H9 (cell line): ENCODE data around the gene GASK1B. TPM values are rescaled to one million over a fixed set of nuclear protein-coding genes. Genes with fewer than 3 reads are reported as not detected.

Source experiments
- DNase-seq: peaks from one replicate; pipeline ENCODE4 v3.0.0-alpha.2; 2017
- H2AFZ ChIP-seq: one replicate; pipeline ENCODE4 v1.6.1; 2013; ENCODE audit warnings: mild to moderate bottlenecking, low read length, control low read depth, moderate library complexity
- H2AK5ac ChIP-seq: 2 replicates; pipeline ENCODE4 v1.6.1; 2013; ENCODE audit warnings: low read length, control low read depth, mixed read lengths; ENCODE audit not compliant: insufficient read length
- H2BK120ac ChIP-seq: one replicate; pipeline ENCODE4 v1.6.1; 2013; ENCODE audit warnings: low read depth, mild to moderate bottlenecking, low read length, control low read depth, inconsistent platforms; ENCODE audit not compliant: poor library complexity, severe bottlenecking
- H2BK12ac ChIP-seq: 2 replicates; pipeline ENCODE4 v1.6.1; 2013; ENCODE audit warnings: low read length, control low read depth, mixed read lengths, low read depth; ENCODE audit not compliant: insufficient read length
- H2BK15ac ChIP-seq: 2 replicates; pipeline ENCODE4 v1.6.1; 2013; ENCODE audit warnings: low read depth, low read length, control low read depth
- H2BK20ac ChIP-seq: one replicate; pipeline ENCODE4 v1.6.1; 2013; ENCODE audit warnings: low read depth, mild to moderate bottlenecking, low read length, control low read depth, inconsistent platforms; ENCODE audit not compliant: poor library complexity, severe bottlenecking
- H2BK5ac ChIP-seq: 2 replicates; pipeline ENCODE4 v1.6.1; 2013; ENCODE audit warnings: low read length, control low read depth, mixed read lengths; ENCODE audit not compliant: insufficient read length
- H3K14ac ChIP-seq: 2 replicates; pipeline ENCODE4 v1.6.1; 2013; ENCODE audit warnings: low read length, control low read depth; ENCODE audit not compliant: insufficient read depth
- H3K18ac ChIP-seq: 2 replicates; pipeline ENCODE4 v1.6.1; 2013; ENCODE audit warnings: low read depth, mild to moderate bottlenecking, mixed read lengths, low read length, control low read depth; ENCODE audit not compliant: insufficient read length
- H3K23ac ChIP-seq: 2 replicates; pipeline ENCODE4 v1.6.1; 2013; ENCODE audit warnings: low read length, control low read depth, mixed read lengths, low read depth; ENCODE audit not compliant: insufficient read length
- H3K23me2 ChIP-seq: 2 replicates; pipeline ENCODE4 v1.6.1; 2013; ENCODE audit warnings: low read depth, mild to moderate bottlenecking, mixed read lengths, low read length, control low read depth; ENCODE audit not compliant: insufficient read length, poor library complexity, severe bottlenecking
- H3K27ac ChIP-seq: 2 replicates; pipeline ENCODE4 v1.5.1; 2013; ENCODE audit warnings: low read length, control low read depth, mixed read lengths, low read depth; ENCODE audit not compliant: insufficient read length
- H3K27me3 ChIP-seq: 2 replicates; pipeline ENCODE4 v1.6.1; 2013; ENCODE audit warnings: low read length, control low read depth, inconsistent platforms; ENCODE audit not compliant: insufficient read depth
- H3K4ac ChIP-seq: 2 replicates; pipeline ENCODE4 v1.6.1; 2013; ENCODE audit warnings: low read depth, mild to moderate bottlenecking, control low read depth, inconsistent platforms, low read length, moderate library complexity
- H3K4me1 ChIP-seq: 2 replicates; pipeline ENCODE4 v1.6.1; 2013; ENCODE audit warnings: low read length, control low read depth, inconsistent platforms; ENCODE audit not compliant: insufficient read depth
- H3K4me2 ChIP-seq: 2 replicates; pipeline ENCODE4 v1.6.1; 2013; ENCODE audit warnings: low read length, control low read depth, mixed read lengths; ENCODE audit not compliant: insufficient read length, insufficient read depth
- H3K56ac ChIP-seq: 2 replicates; pipeline ENCODE4 v1.6.1; 2013; ENCODE audit warnings: low read depth, mild to moderate bottlenecking, mixed read lengths, low read length, control low read depth; ENCODE audit not compliant: insufficient read length
- H3K79me1 ChIP-seq: 2 replicates; pipeline ENCODE4 v1.6.1; 2013; ENCODE audit warnings: low read depth, mild to moderate bottlenecking, moderate library complexity, low read length, control low read depth, inconsistent platforms; ENCODE audit not compliant: insufficient read depth, poor library complexity, severe bottlenecking
- H3K79me2 ChIP-seq: 2 replicates; pipeline ENCODE4 v1.6.1; 2013; ENCODE audit warnings: low read length, control low read depth, inconsistent platforms; ENCODE audit not compliant: insufficient read depth
- H3K9ac ChIP-seq: 2 replicates; pipeline ENCODE4 v1.6.1; 2013; ENCODE audit warnings: low read length, control low read depth, mixed read lengths; ENCODE audit not compliant: insufficient read length; ENCODE audit errors: extremely low read depth
- H3K9me3 ChIP-seq: one replicate; pipeline ENCODE4 v1.6.1; 2013; ENCODE audit warnings: low read depth, low read length, inconsistent platforms; ENCODE audit not compliant: control insufficient read depth
- H3T11ph ChIP-seq: one replicate; pipeline ENCODE4 v1.6.1; 2013; ENCODE audit warnings: mild to moderate bottlenecking, low read length, control low read depth, inconsistent platforms
- H4K20me1 ChIP-seq: one replicate; pipeline ENCODE4 v1.6.1; 2013; ENCODE audit not compliant: control insufficient read depth, insufficient read length, insufficient read depth
- H4K5ac ChIP-seq: 2 replicates; pipeline ENCODE4 v1.6.1; 2013; ENCODE audit warnings: low read depth, mild to moderate bottlenecking, mixed read lengths, low read length, control low read depth; ENCODE audit not compliant: insufficient read length
- H4K8ac ChIP-seq: replicated peaks from 2 replicates; pipeline ENCODE4 v1.6.1; 2013; ENCODE audit warnings: low read length, control low read depth, mixed read lengths, low read depth; ENCODE audit not compliant: insufficient read length
- H4K91ac ChIP-seq: 2 replicates; pipeline ENCODE4 v1.6.1; 2013; ENCODE audit warnings: low read depth, mild to moderate bottlenecking, moderate library complexity, mixed read lengths, low read length, control low read depth; ENCODE audit not compliant: insufficient read length
- H3K27ac Mint-ChIP-seq, 3 experiments: 2 replicates in 2 of 3; 3 replicates in 1 of 3; pipeline ENCODE4 v1.8.0; 2020 to 2021; ENCODE audit warnings: mixed read lengths in 3 of 3, mild to moderate bottlenecking in 1 of 3, moderate library complexity in 1 of 3
- H3K27me3 Mint-ChIP-seq: 2 replicates; pipeline ENCODE4 v1.8.0; 2021; ENCODE audit warnings: low read depth, mild to moderate bottlenecking, moderate library complexity, mixed read lengths
- H3K36me3 Mint-ChIP-seq, 3 experiments: 2 replicates in 2 of 3; 3 replicates in 1 of 3; pipeline ENCODE4 v1.8.0; 2020 to 2021; ENCODE audit warnings: low read depth in 3 of 3, mixed read lengths in 3 of 3; ENCODE audit not compliant: insufficient read depth in 1 of 3
- H3K4me1 Mint-ChIP-seq, 2 experiments: 2 replicates each; pipeline ENCODE4 v1.8.0; 2020; ENCODE audit warnings: mixed read lengths in 2 of 2
- H3K4me3 Mint-ChIP-seq, 2 experiments: 2 replicates in 1 of 2; 3 replicates in 1 of 2; pipeline ENCODE4 v1.8.0; 2020 to 2021; ENCODE audit warnings: mild to moderate bottlenecking in 2 of 2, mixed read lengths in 2 of 2, moderate library complexity in 1 of 2
- H3K9me3 Mint-ChIP-seq, 2 experiments: 2 replicates in 1 of 2; 3 replicates in 1 of 2; pipeline ENCODE4 v1.8.0; 2020; ENCODE audit warnings: mild to moderate bottlenecking in 2 of 2, mixed read lengths in 2 of 2, moderate library complexity in 1 of 2
- WGBS: extraction: QIAGEN DNeasy Blood & Tissue Kit; methylation state at CpG from one replicate; pipeline ENCODE4 v1.1.7; 2013; ENCODE audit warnings: missing lambda C conversion rate, low lambda C conversion rate, mixed read lengths; ENCODE audit not compliant: insufficient read length; ENCODE audit errors: extremely low coverage; 5-methylcytosine and 5-hydroxymethylcytosine counted together
- total RNA-seq: library from RNA; stranded (reverse); gene quantifications from 2 replicates; pipeline ENCODE4 v1.2.1, GENCODE V29; 2021
- TF ChIP-seq, protein P1 (sequence below): fragments of 200-600 bp; sonication (generic); conservative IDR thresholded peaks from 3 replicates; pipeline ENCODE4 v1.8.0; 2021; ENCODE audit warnings: antibody characterized with exemption, mild to moderate bottlenecking

The GASK1B gene
- total RNA-seq, 1 experiment from 2014 or later: not detected

DNA sequence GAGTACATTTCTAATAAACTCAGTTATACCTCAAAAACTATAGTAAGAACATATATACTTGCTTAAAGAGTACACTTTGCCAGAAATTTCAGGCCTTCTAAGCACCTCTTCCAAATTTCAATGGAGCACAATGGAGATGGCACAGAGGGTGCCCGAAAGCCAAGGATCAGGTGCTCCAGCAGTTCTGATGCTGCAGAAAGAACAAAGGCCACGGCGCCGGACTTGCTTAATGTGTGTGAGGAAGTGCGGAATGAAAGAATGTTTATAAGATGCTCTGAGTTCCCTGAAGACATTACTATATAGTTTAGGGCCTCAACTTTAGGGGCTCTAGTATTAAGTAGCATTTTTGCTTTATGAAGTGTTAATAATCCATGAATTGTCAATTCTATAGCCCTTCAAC, 44.3 kb downstream of the GASK1B start:
- no peaks in the 10 kb centered on the region for H3K27me3 Mint-ChIP-seq
- no peaks in the 10 kb centered on the region for H3K27me3 ChIP-seq
- no peak overlapping the region for H3K27ac ChIP-seq
- no CpG with 5 or more reads among the region's 5 CpGs for WGBS
- no peaks in the 10 kb centered on the region for H3K79me1 ChIP-seq
- no peak overlapping the region for H3K56ac ChIP-seq
- H2BK120ac ChIP-seq: no peak overlapping the region
- H4K91ac ChIP-seq: no peak overlapping the region
- H3K4me1 ChIP-seq: no peaks in the 10 kb centered on the region
- H2BK5ac ChIP-seq: no peak overlapping the region
- H3K23ac ChIP-seq: no peak overlapping the region
- no peak overlapping the region for H2AFZ ChIP-seq
- no peak overlapping the region for H2BK12ac ChIP-seq
- no peak overlapping the region for H3K9ac ChIP-seq
- H3T11ph ChIP-seq: no peak overlapping the region
- no peaks in the 10 kb centered on the region for H3K23me2 ChIP-seq
- no peak overlapping the region for H3K27ac Mint-ChIP-seq
- no peaks in the 10 kb centered on the region for H3K9me3 ChIP-seq
- no peak overlapping the region for H2BK20ac ChIP-seq
- TF ChIP-seq, protein P1, sequence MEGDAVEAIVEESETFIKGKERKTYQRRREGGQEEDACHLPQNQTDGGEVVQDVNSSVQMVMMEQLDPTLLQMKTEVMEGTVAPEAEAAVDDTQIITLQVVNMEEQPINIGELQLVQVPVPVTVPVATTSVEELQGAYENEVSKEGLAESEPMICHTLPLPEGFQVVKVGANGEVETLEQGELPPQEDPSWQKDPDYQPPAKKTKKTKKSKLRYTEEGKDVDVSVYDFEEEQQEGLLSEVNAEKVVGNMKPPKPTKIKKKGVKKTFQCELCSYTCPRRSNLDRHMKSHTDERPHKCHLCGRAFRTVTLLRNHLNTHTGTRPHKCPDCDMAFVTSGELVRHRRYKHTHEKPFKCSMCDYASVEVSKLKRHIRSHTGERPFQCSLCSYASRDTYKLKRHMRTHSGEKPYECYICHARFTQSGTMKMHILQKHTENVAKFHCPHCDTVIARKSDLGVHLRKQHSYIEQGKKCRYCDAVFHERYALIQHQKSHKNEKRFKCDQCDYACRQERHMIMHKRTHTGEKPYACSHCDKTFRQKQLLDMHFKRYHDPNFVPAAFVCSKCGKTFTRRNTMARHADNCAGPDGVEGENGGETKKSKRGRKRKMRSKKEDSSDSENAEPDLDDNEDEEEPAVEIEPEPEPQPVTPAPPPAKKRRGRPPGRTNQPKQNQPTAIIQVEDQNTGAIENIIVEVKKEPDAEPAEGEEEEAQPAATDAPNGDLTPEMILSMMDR: no peak
- no peaks in the 10 kb centered on the region for H3K9me3 Mint-ChIP-seq
- no peak overlapping the region for H2AK5ac ChIP-seq
- H3K18ac ChIP-seq: no peak overlapping the region
- H2BK15ac ChIP-seq: no peak overlapping the region
- no peak overlapping the region for H4K5ac ChIP-seq
- H3K4me2 ChIP-seq: no peak overlapping the region
- H3K4ac ChIP-seq: no peak overlapping the region
- H3K4me3 Mint-ChIP-seq: no peak overlapping the region
- H3K4me1 Mint-ChIP-seq: peaks cover 10 to 12% of the 10 kb centered on the region in 2 experiments
- no peak overlapping the region for H3K14ac ChIP-seq
- no peaks in the 10 kb centered on the region for H3K36me3 Mint-ChIP-seq
- H3K79me2 ChIP-seq: no peaks in the 10 kb centered on the region
- no peak for DNase-seq
- H4K8ac ChIP-seq: no peak overlapping the region
- no peaks in the 10 kb centered on the region for H4K20me1 ChIP-seq
